GM19099 (cell line): Measurements from ENCODE around the gene PRTG.

Source experiments
- POLR2A ChIP-seq: IDR thresholded peaks from 3 replicates; pipeline ENCODE4 v1.6.1; 2011; ENCODE audit warnings: low read depth; ENCODE audit not compliant: insufficient read length; ENCODE audit errors: extremely low read depth

Gene PRTG

GRCh38 chr15:55576943-55577342, 166.0 kb downstream of the PRTG start:
- no peak for TF ChIP-seq POLR2A

- no peak for TF ChIP-seq POLR2A
Measured at GRCh38 chr15:55574096-55574495, 168.9 kb downstream of the PRTG start.

GRCh38 chr15:55573224-55573623, 169.7 kb downstream of the PRTG start:
- no peak for TF ChIP-seq POLR2A

- no peak for TF ChIP-seq POLR2A
Measured at GRCh38 chr15:55564347-55565145, 178.4 kb downstream of the PRTG start.

- TF ChIP-seq POLR2A = no peak
Measured at GRCh38 chr15:55562601-55563000, 180.4 kb downstream of the PRTG start.
